ENCODE data around the gene LRRC41.

The LRRC41 gene

DNA sequence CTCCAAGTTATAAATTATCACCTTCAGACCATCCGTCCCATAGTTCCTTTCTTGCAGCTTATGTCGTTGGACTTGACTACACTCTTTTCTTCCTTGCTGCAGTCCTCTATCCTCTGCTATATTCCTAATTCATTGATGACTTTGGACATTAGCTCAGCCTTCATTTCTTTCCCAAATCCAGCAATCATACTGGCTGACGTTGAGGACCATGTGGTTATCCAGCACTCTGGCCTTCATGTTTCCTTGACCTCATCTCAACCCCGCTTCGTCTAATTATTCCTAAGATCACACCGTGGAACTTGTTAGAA lies 28.4 kb downstream of the LRRC41 start:
- Histone ChIP-seq H3K27ac (no peak overlapping the region), H3K4me1 (peaks cover 7% of the 10 kb centered on the region), H2AFZ (no peak overlapping the region), H3K79me2 (no peaks in the 10 kb centered on the region), H3K9me3 (ENCODE audit: control insufficient read depth, low read length) (no peaks in the 10 kb centered on the region), H3K36me3 (ENCODE audit: control insufficient read depth, insufficient read depth, low read length) (no peaks in the 10 kb centered on the region), H3K4me3 (ENCODE audit: low read depth, low read length) (no peak overlapping the region), H3K27me3 (ENCODE audit: control insufficient read depth, insufficient read depth, low read length) (no peaks in the 10 kb centered on the region), H3K4me2 (ENCODE audit: low read length) (no peak overlapping the region), H3K9ac (no peak overlapping the region)
- TF ChIP-seq CTCF (IDR thresholded peaks at IDR 0.05) = no peak

DNA sequence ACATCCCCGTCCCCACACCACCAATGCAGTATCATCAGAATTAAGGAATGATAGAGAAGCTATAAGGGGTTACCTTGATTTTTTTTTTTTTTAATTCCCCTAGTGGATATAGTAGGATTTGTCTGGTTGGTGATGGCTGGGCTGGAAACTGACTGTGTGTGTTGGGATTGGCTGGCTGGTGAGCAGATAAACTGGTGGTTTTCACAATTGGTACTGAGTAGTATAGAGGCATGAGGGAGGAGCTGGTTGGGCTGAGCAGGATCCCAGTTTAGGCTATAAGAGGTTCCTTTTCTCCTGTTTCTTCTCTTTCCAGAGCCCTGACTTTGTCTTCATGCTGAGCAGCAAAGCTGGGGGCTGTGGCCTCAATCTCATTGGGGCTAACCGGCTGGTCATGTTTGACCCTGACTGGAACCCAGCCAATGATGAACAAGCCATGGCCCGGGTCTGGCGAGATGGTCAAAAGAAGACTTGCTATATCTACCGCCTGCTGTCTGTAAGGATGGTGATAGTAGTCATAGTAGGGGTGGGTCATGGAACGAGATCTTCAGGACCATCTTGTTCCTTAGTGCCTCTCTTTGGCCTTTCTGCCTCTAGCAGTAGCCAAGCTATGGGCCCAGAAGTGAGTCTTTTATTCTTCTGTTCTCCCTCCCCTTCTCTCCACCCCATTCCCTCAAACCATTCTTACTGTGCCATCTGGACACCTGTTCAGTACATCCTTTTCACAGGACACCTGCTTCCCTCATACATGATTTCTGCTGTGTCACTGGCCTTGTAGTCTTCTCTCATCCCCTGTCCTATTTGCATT lies 29.0 kb downstream of the LRRC41 start:
- H3K9ac ChIP-seq = no peak overlapping the region
- H3K27me3 ChIP-seq (ENCODE audit: control insufficient read depth, insufficient read depth, low read length) = no peaks in the 10 kb centered on the region
- peaks cover 7% of the 10 kb centered on the region for H3K4me1 ChIP-seq
- H3K4me2 ChIP-seq (ENCODE audit: low read length) = no peak overlapping the region
- no peak overlapping the region for H3K27ac ChIP-seq
- no peak overlapping the region for H3K4me3 ChIP-seq (ENCODE audit: low read depth, low read length)
- no peaks in the 10 kb centered on the region for H3K36me3 ChIP-seq (ENCODE audit: control insufficient read depth, insufficient read depth, low read length)
- no peaks in the 10 kb centered on the region for H3K79me2 ChIP-seq
- no peak for TF ChIP-seq CTCF (IDR thresholded peaks at IDR 0.05)
- H3K9me3 ChIP-seq (ENCODE audit: control insufficient read depth, low read length) = no peaks in the 10 kb centered on the region
- H2AFZ ChIP-seq = no peak overlapping the region

DNA sequence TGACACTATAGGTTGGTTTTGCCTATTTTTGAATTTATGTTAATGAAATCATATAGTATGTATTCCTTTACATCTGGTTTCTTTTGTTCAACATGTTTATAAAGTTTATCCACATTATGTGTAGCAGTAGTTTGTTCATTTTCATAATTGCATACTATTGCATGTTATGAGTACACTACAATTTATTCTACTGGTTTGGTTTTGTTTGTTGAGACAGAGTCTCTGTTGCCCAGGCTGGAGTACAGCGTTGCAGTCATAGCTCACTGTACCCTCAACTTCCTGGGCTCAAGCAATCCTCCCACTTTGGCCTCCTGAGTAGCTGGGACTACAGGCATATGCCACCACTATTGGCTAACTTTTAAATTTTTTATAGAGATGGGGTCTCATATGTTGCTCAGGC lies 34.8 kb downstream of the LRRC41 start:
- Histone ChIP-seq H2AFZ (no peak overlapping the region), H3K27me3 (ENCODE audit: control insufficient read depth, insufficient read depth, low read length) (no peaks in the 10 kb centered on the region), H3K79me2 (no peaks in the 10 kb centered on the region), H3K4me2 (ENCODE audit: low read length) (no peak overlapping the region), H3K9ac (no peak overlapping the region), H3K9me3 (ENCODE audit: control insufficient read depth, low read length) (no peaks in the 10 kb centered on the region), H3K27ac (no peak overlapping the region), H3K4me1 (peaks cover 7% of the 10 kb centered on the region), H3K4me3 (ENCODE audit: low read depth, low read length) (no peak overlapping the region), H3K36me3 (ENCODE audit: control insufficient read depth, insufficient read depth, low read length) (no peaks in the 10 kb centered on the region)
- TF ChIP-seq CTCF (IDR thresholded peaks at IDR 0.05) = no peak

- H3K9ac ChIP-seq = no peak overlapping the region
- H3K4me3 ChIP-seq (ENCODE audit: low read depth, low read length) = no peak overlapping the region
- TF ChIP-seq CTCF (IDR thresholded peaks at IDR 0.05) = no peak
- no peaks in the 10 kb centered on the region for H3K79me2 ChIP-seq
- no peaks in the 10 kb centered on the region for H3K36me3 ChIP-seq (ENCODE audit: control insufficient read depth, insufficient read depth, low read length)
- no peak overlapping the region for H3K4me2 ChIP-seq (ENCODE audit: low read length)
- H2AFZ ChIP-seq = no peak overlapping the region
- H3K27me3 ChIP-seq (ENCODE audit: control insufficient read depth, insufficient read depth, low read length) = no peaks in the 10 kb centered on the region
- no peak overlapping the region for H3K27ac ChIP-seq
- no peaks in the 10 kb centered on the region for H3K4me1 ChIP-seq
- no peaks in the 10 kb centered on the region for H3K9me3 ChIP-seq (ENCODE audit: control insufficient read depth, low read length)
Measured at GRCh38 chr1:46263146-46263545, 40.3 kb downstream of the LRRC41 start.

GRCh38 chr1:46262508-46262907 lies 40.9 kb downstream of the LRRC41 start:
- Histone ChIP-seq H3K27me3 (ENCODE audit: control insufficient read depth, insufficient read depth, low read length) (no peaks in the 10 kb centered on the region), H3K4me3 (ENCODE audit: low read depth, low read length) (no peak overlapping the region), H3K9me3 (ENCODE audit: control insufficient read depth, low read length) (no peaks in the 10 kb centered on the region), H3K79me2 (no peaks in the 10 kb centered on the region), H3K27ac (no peak overlapping the region), H3K4me2 (ENCODE audit: low read length) (no peak overlapping the region), H2AFZ (no peak overlapping the region), H3K9ac (no peak overlapping the region), H3K4me1 (no peaks in the 10 kb centered on the region), H3K36me3 (ENCODE audit: control insufficient read depth, insufficient read depth, low read length) (no peaks in the 10 kb centered on the region)
- TF ChIP-seq CTCF (IDR thresholded peaks at IDR 0.05) = no peak
